GM19463 (cell line): ENCODE measurements around the gene SHISA3.

Source experiments
- ATAC-seq: cut with Tn5 transposase; IDR thresholded peaks from one replicate; pipeline ENCODE4 v1.9.1; 2021; ENCODE audit warnings: mild to moderate bottlenecking, moderate library complexity; ENCODE audit not compliant: unreplicated experiment

SHISA3 gene

GRCh38 chr4:42442601-42443000 lies 45.3 kb downstream of the SHISA3 start:
- ATAC-seq: no peak

DNA sequence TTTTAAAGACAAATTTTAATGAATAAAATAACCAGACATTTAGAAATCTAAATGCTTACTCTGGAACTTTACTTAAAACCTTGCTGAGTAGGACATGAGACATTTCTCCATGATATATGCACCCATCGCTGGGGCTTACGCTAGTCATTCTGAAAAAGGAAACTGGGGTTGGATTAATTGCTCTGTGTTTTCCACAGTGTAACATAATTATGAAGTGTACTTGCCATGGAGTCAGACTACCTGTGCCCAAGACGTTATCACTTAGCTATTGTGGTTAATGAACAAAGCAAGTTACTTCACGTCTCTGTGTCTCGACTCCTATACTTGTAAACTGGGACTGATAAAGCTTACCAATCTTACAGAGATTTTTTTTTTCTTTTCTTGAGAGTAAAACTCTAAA lies 47.8 kb downstream of the SHISA3 start:
- ATAC-seq: no peak

- ATAC-seq: no peak
Measured at GRCh38 chr4:42446823-42447222, 49.5 kb downstream of the SHISA3 start.
